ENCODE results near the gene STAM.

STAM gene

GRCh38 chr10:17648243-17649035 lies 4.5 kb downstream of the STAM start:
- DNase-seq: no peak

- DNase-seq: no peak
These were observed 5.1 kb downstream of the STAM start for GRCh38 chr10:17649052-17649451.

- no peak for DNase-seq
These were observed 5.9 kb downstream of the STAM start for GRCh38 chr10:17649836-17650235.

- no peak for DNase-seq
These were observed 6.5 kb downstream of the STAM start for GRCh38 chr10:17650416-17650815.

- no peak for DNase-seq
These were observed 7.9 kb downstream of the STAM start for GRCh38 chr10:17651896-17652295.

GRCh38 chr10:17652585-17652984 lies 8.6 kb downstream of the STAM start:
- no peak for DNase-seq

- DNase-seq: no peak
These were observed 11.1 kb downstream of the STAM start for GRCh38 chr10:17655009-17655408.

- DNase-seq: no peak
These were observed 11.7 kb downstream of the STAM start for GRCh38 chr10:17655567-17656146.

- no peak for DNase-seq
These were observed 13.2 kb downstream of the STAM start for GRCh38 chr10:17657103-17657500.

GRCh38 chr10:17659365-17659764 lies 15.4 kb downstream of the STAM start:
- DNase-seq: no peak

- no peak for DNase-seq
These were observed 17.0 kb downstream of the STAM start for GRCh38 chr10:17660921-17661320.

- no peak for DNase-seq
These were observed 17.6 kb downstream of the STAM start for GRCh38 chr10:17661510-17661909.

GRCh38 chr10:17662193-17663138 lies 18.5 kb downstream of the STAM start:
- DNase-seq: no peak

- no peak for DNase-seq
These were observed 19.5 kb downstream of the STAM start for GRCh38 chr10:17663450-17663849.

- DNase-seq: no peak
These were observed 21.8 kb downstream of the STAM start for GRCh38 chr10:17665747-17666146.

GRCh38 chr10:17668435-17669184 lies 24.7 kb downstream of the STAM start:
- DNase-seq: no peak

- no peak for DNase-seq
These were observed 25.4 kb downstream of the STAM start for GRCh38 chr10:17669185-17669872.

- DNase-seq: no peak
These were observed 27.4 kb downstream of the STAM start for GRCh38 chr10:17671307-17671706.

- DNase-seq: no peak
These were observed 29.6 kb downstream of the STAM start for GRCh38 chr10:17673471-17674061.

- DNase-seq: no peak
These were observed 30.6 kb downstream of the STAM start for GRCh38 chr10:17674566-17674965.

- DNase-seq: no peak
These were observed 31.7 kb downstream of the STAM start for GRCh38 chr10:17675638-17676037.

GRCh38 chr10:17676919-17677318 lies 33.0 kb downstream of the STAM start:
- no peak for DNase-seq
